PC-9 (cell line): ENCODE data around the gene TRIM34. TPM values are rescaled to one million over a fixed set of nuclear protein-coding genes. Genes with fewer than 3 reads are reported as not detected.

Source experiments
- BruUV-seq: library from RNA; stranded (reverse); fragments of 400-500 nt; replicated peaks from 2 replicates; lab custom pipeline; 2021; lab: Mats Ljungman, UMichigan
- CTCF ChIA-PET: fragments of 300-600 bp; sonication (Branson Sonifier 250); formaldehyde crosslinking; loops from one replicate; lab custom pipeline; 2022; ENCODE audit warnings: antibody characterized with exemption; lab: Charles Lee
- POLR2A ChIA-PET: fragments of 300-600 bp; sonication (Branson Sonifier 250); formaldehyde crosslinking; loops from one replicate; lab custom pipeline; 2022; ENCODE audit warnings: antibody characterized with exemption; ENCODE audit not compliant: unreplicated experiment; lab: Charles Lee
- DNase-seq, 2 experiments: peaks; one replicate each; pipeline versions ENCODE4 v3.0.0 to v3.0.0-alpha.2; 2015 to 2022; ENCODE audit warnings: mixed read lengths in 1 of 2
- H2AFZ ChIP-seq: fragments of 200-600 bp; sonication (generic); 2 replicates; pipeline ENCODE4 v1.8.1; 2017; ENCODE audit warnings: antibody characterized with exemption
- H3F3A ChIP-seq: fragments of 200-600 bp; sonication (generic); 2 replicates; pipeline ENCODE4 v1.8.1; 2017; ENCODE audit warnings: antibody characterized with exemption, mild to moderate bottlenecking, low read depth; ENCODE audit not compliant: insufficient read depth
- H3K27ac ChIP-seq: fragments of 200-600 bp; sonication (generic); 2 replicates; pipeline ENCODE4 v1.6.1; 2016; ENCODE audit warnings: mixed run types
- H3K27me3 ChIP-seq: fragments of 200-600 bp; sonication (generic); 2 replicates; pipeline ENCODE4 v1.6.1; 2016; ENCODE audit warnings: low read depth, mixed run types; ENCODE audit not compliant: insufficient read depth
- H3K36me3 ChIP-seq: fragments of 200-600 bp; sonication (generic); 2 replicates; pipeline ENCODE4 v1.6.1; 2016; ENCODE audit warnings: low read depth, mixed run types
- H3K4me1 ChIP-seq: fragments of 200-600 bp; sonication (generic); replicated peaks from 2 replicates; pipeline ENCODE4 v1.6.1; 2016; ENCODE audit warnings: mixed run types; ENCODE audit not compliant: insufficient read depth
- H3K4me2 ChIP-seq: fragments of 200-600 bp; sonication (generic); 2 replicates; pipeline ENCODE4 v1.6.1; 2017; ENCODE audit warnings: mixed run types
- H3K4me3 ChIP-seq: fragments of 200-600 bp; sonication (generic); 2 replicates; pipeline ENCODE4 v1.6.1; 2016; ENCODE audit warnings: mixed run types
- H3K79me2 ChIP-seq: fragments of 200-600 bp; sonication (generic); 2 replicates; pipeline ENCODE4 v1.6.1; 2017; ENCODE audit warnings: low read depth, mixed run types
- H3K9me2 ChIP-seq: fragments of 200-600 bp; sonication (generic); 2 replicates; pipeline ENCODE4 v1.8.1; 2017; ENCODE audit warnings: mild to moderate bottlenecking; ENCODE audit not compliant: insufficient read depth
- H3K9me3 ChIP-seq: fragments of 200-600 bp; sonication (generic); 2 replicates; pipeline ENCODE4 v1.8.1; 2016; ENCODE audit warnings: low read depth; ENCODE audit not compliant: insufficient read depth
- H4K20me1 ChIP-seq: fragments of 200-600 bp; sonication (generic); 2 replicates; pipeline ENCODE4 v1.8.1; 2017; ENCODE audit not compliant: insufficient read depth
- CTCF ChIP-seq: fragments of 200-600 bp; sonication (generic); conservative IDR thresholded peaks from 2 replicates; pipeline ENCODE4 v1.6.1; 2017; ENCODE audit warnings: mixed run types, antibody characterized with exemption, mild to moderate bottlenecking, moderate library complexity
- EZH2 ChIP-seq: fragments of 200-600 bp; sonication (generic); IDR thresholded peaks from 2 replicates; pipeline ENCODE4 v1.8.0; 2017; ENCODE audit warnings: antibody characterized with exemption, low read depth
- intact Hi-C: fragments of 100-400 bp; cut with micrococcal nuclease; formaldehyde crosslinking; loops from one replicate; pipeline ENCODE4 v1.10.0; 2022; ENCODE audit not compliant: unreplicated experiment
- total RNA-seq: library from RNA; stranded (reverse); gene quantifications from 2 replicates; pipeline ENCODE4 v1.2.3, GENCODE V29; 2021

TRIM34 gene
- total RNA-seq, 1 experiment from 2014 or later, result 7.5 TPM

GRCh38 chr11:5688482-5688881, 63.7 kb downstream of the TRIM34 start:
- TF ChIP-seq CTCF (no peak), EZH2 (no peak)
- H4K20me1 ChIP-seq, result no peaks in the 10 kb centered on the region
- no TSS peak for BruUV-seq
- intact Hi-C loops, result no loop called here
- no peak overlapping the region for H3K27ac ChIP-seq
- no peak overlapping the region for H2AFZ ChIP-seq
- peaks cover 7% of the 10 kb centered on the region; the same call in 1 of the 2 replicates for H3K79me2 ChIP-seq
- H3K27me3 ChIP-seq, result no peaks in the 10 kb centered on the region
- H3K4me2 ChIP-seq, result no peak overlapping the region
- no peak for DNase-seq
- no peak overlapping the region for H3K4me3 ChIP-seq
- peaks cover 14% of the 10 kb centered on the region for H3K4me1 ChIP-seq
- H3K9me2 ChIP-seq, result no peaks in the 10 kb centered on the region
- H3F3A ChIP-seq, result peaks cover 16% of the 10 kb centered on the region; the same call in 1 of the 2 replicates
- no peaks in the 10 kb centered on the region for H3K36me3 ChIP-seq
- POLR2A ChIA-PET, result no interaction called here
- CTCF ChIA-PET, result no interaction called here
- H3K9me3 ChIP-seq, result no peaks in the 10 kb centered on the region

- no peak for TF ChIP-seq EZH2
- no peak for TF ChIP-seq CTCF
- CTCF ChIA-PET, result no interaction called here
Measured at GRCh38 chr11:5689551-5689983, 64.8 kb downstream of the TRIM34 start, which contains the start of gene TRIM22. TRIM22 (plus strand) TSS chr11:5689790; CDS start chr11:5696233, 6,443 bp downstream.

GRCh38 chr11:5690216-5690615, 65.4 kb downstream of the TRIM34 start:
- BruUV-seq, result no TSS peak
- H3K4me3 ChIP-seq, result no peak overlapping the region
- H3F3A ChIP-seq, result peaks cover 2% of the 10 kb centered on the region; the same call in 1 of the 2 replicates
- H3K27me3 ChIP-seq, result no peaks in the 10 kb centered on the region
- ChIA-PET CTCF (no interaction called here), POLR2A (no interaction called here)
- intact Hi-C loops, result no loop called here
- no peak overlapping the region for H2AFZ ChIP-seq
- TF ChIP-seq EZH2 (no peak), CTCF (no peak)
- no peak overlapping the region for H3K27ac ChIP-seq
- no peaks in the 10 kb centered on the region for H3K9me2 ChIP-seq
- peaks cover 2% of the 10 kb centered on the region; the same call in 1 of the 2 replicates for H3K4me1 ChIP-seq
- no peaks in the 10 kb centered on the region for H4K20me1 ChIP-seq
- H3K79me2 ChIP-seq, result no peaks in the 10 kb centered on the region
- H3K4me2 ChIP-seq, result no peak overlapping the region
- H3K9me3 ChIP-seq, result no peaks in the 10 kb centered on the region
- H3K36me3 ChIP-seq, result no peaks in the 10 kb centered on the region
- DNase-seq, result no peak

More at GRCh38 chr11:5689551-5689983, 64.8 kb downstream of the TRIM34 start, which contains the start of gene TRIM22:
- Histone ChIP-seq H3K27me3 (no peaks in the 10 kb centered on the region), H3K79me2 (no peaks in the 10 kb centered on the region), H3K4me3 (no peak within 1 kb of the TSS), H2AFZ (peak within 1 kb of the TSS; percentile 59; the same call in 1 of the 2 replicates), H3F3A (peaks cover 9% of the 10 kb centered on the region; the same call in 1 of the 2 replicates), H3K9me3 (no peaks in the 10 kb centered on the region), H3K4me1 (peaks cover 4% of the 10 kb centered on the region; the same call in 1 of the 2 replicates), H3K4me2 (peak within 1 kb of the TSS; percentile 13; the same call in 1 of the 2 replicates), H3K36me3 (no peaks in the 10 kb centered on the region), H3K27ac (no peak within 1 kb of the TSS), H4K20me1 (no peaks in the 10 kb centered on the region), H3K9me2 (no peaks in the 10 kb centered on the region)
- intact Hi-C loops, result no loop called here
- DNase-seq, result peak in 1 of 2 experiments; percentile 52
- BruUV-seq, result no TSS peak
- POLR2A ChIA-PET, result no interaction called here
